ENCODE measurements around the gene LRMDA. TPM values are rescaled to one million over a fixed set of nuclear protein-coding genes. Genes with fewer than 3 reads are reported as not detected.
A peak's percentile ranks its signal among the peaks of the same experiment; 100 is the strongest.

LRMDA gene
- total and polyA plus RNA-seq, 12 donors: 30.7 to 132 (median 78.1) TPM

GRCh38 chr10:76559892-76560220 is 1128.4 kb downstream of the LRMDA start:
- H3K9me3 ChIP-seq (replicated peaks in 1 of 3): no peaks in the 10 kb centered on the region
- no peaks in the 10 kb centered on the region for H3K27me3 ChIP-seq
- H3K27ac ChIP-seq: peak overlapping the region in 2 of 5 donors; percentile 41 to 50
- H3K36me3 ChIP-seq (replicated peaks in 1 of 2): no peaks in the 10 kb centered on the region
- peaks cover 23 to 25% of the 10 kb centered on the region in 2 donors for H3K4me1 ChIP-seq (replicated peaks in 1 of 2)
- DNase-seq: no peak
- intact Hi-C loops (cut with DNase I): loop anchor here in 1 of 2 donors (10.0 kb wide), 1 partner anchor 245 kb away; no protein-coding TSS in a partner anchor
- 32 to 53% (median 41%) methylated on average over 1 of the region's 1 CpG for WGBS, 4 donors
- TF ChIP-seq POLR2A (IDR thresholded peaks at IDR 0.05): no peak
- TF ChIP-seq CTCF (IDR thresholded peaks at IDR 0.05): no peak
- H3K4me3 ChIP-seq: no peak overlapping the region

- 91 to 94% (median 93%) methylated on average over 5 of the region's 5 CpGs for WGBS, 4 donors
- H3K27ac ChIP-seq: no peak overlapping the region
- TF ChIP-seq CTCF (IDR thresholded peaks at IDR 0.05) (no peak), POLR2A (IDR thresholded peaks at IDR 0.05) (no peak)
- H3K9me3 ChIP-seq (replicated peaks in 1 of 3): no peaks in the 10 kb centered on the region
- peaks cover 19 to 21% of the 10 kb centered on the region in 2 donors for H3K4me1 ChIP-seq (replicated peaks in 1 of 2)
- intact Hi-C loops (cut with DNase I): no loop called here
- DNase-seq: no peak
- H3K27me3 ChIP-seq: no peaks in the 10 kb centered on the region
- H3K36me3 ChIP-seq (replicated peaks in 1 of 2): no peaks in the 10 kb centered on the region
- no peak overlapping the region for H3K4me3 ChIP-seq
Observed at GRCh38 chr10:76560338-76560737, 1128.9 kb downstream of the LRMDA start.

GRCh38 chr10:76563286-76563685 is 1131.9 kb downstream of the LRMDA start:
- no peaks in the 10 kb centered on the region for H3K27me3 ChIP-seq
- no peak overlapping the region for H3K4me3 ChIP-seq
- intact Hi-C loops (cut with DNase I): no loop called here
- no peaks in the 10 kb centered on the region for H3K9me3 ChIP-seq (replicated peaks in 1 of 3)
- no peak for DNase-seq
- TF ChIP-seq CTCF (IDR thresholded peaks at IDR 0.05): no peak
- H3K27ac ChIP-seq: no peak overlapping the region
- H3K4me1 ChIP-seq (replicated peaks in 1 of 2): peaks cover 15 to 16% of the 10 kb centered on the region in 2 donors
- no peaks in the 10 kb centered on the region for H3K36me3 ChIP-seq (replicated peaks in 1 of 2)

GRCh38 chr10:76572021-76572420 is 1140.6 kb downstream of the LRMDA start:
- no peak for DNase-seq
- Histone ChIP-seq H3K4me1 (replicated peaks in 1 of 2) (no peaks in the 10 kb centered on the region), H3K27ac (no peak overlapping the region), H3K27me3 (no peaks in the 10 kb centered on the region), H3K9me3 (replicated peaks in 1 of 3) (no peaks in the 10 kb centered on the region), H3K4me3 (no peak overlapping the region), H3K36me3 (replicated peaks in 1 of 2) (no peaks in the 10 kb centered on the region)
- TF ChIP-seq POLR2A (IDR thresholded peaks at IDR 0.05) (no peak), CTCF (IDR thresholded peaks at IDR 0.05) (no peak)
- WGBS, 4 donors: 85 to 98% (median 93%) methylated on average over 1 of the region's 1 CpG
- intact Hi-C loops (cut with DNase I): no loop called here

All from adrenal gland (tissue), 12 donors.